Uterine smooth muscle cell (primary cell): ENCODE results near the gene C3orf20. TPM values are rescaled to one million over a fixed set of nuclear protein-coding genes. Genes with fewer than 3 reads are reported as not detected.

Experiments
- total RNA-seq: library from RNA; depleted of rRNA; stranded (reverse); fragments of >200 nt; gene quantifications from 2 replicates; pipeline ENCODE4 v1.2.3, GENCODE V29; 2014

C3orf20 gene
- total RNA-seq, result not detected in 2 replicates

DNA sequence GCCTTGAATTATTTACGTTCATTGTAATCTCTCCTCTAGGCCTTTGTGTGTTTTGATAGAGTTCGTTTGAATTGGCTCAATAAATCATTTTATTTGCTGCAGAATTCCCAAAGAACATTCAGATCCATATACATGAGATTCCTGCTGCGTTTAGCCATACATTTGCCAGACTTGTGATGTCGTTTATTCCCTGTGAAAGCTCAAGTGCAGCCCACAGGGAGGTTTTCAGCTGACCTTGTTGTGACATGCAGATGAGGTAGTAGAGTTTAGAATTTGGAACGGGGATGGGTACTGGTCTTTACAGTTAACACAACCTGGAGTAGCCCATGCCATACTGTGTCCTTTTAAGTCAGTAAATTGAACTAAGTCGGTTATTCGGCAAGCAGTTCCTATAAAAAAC is at the start of gene C3orf20:
Gene C3orf20 (plus strand): TSS at position 301 of the 400 bp plus-strand sequence. CDS start 7,573 bp downstream, outside the sequence.

DNA sequence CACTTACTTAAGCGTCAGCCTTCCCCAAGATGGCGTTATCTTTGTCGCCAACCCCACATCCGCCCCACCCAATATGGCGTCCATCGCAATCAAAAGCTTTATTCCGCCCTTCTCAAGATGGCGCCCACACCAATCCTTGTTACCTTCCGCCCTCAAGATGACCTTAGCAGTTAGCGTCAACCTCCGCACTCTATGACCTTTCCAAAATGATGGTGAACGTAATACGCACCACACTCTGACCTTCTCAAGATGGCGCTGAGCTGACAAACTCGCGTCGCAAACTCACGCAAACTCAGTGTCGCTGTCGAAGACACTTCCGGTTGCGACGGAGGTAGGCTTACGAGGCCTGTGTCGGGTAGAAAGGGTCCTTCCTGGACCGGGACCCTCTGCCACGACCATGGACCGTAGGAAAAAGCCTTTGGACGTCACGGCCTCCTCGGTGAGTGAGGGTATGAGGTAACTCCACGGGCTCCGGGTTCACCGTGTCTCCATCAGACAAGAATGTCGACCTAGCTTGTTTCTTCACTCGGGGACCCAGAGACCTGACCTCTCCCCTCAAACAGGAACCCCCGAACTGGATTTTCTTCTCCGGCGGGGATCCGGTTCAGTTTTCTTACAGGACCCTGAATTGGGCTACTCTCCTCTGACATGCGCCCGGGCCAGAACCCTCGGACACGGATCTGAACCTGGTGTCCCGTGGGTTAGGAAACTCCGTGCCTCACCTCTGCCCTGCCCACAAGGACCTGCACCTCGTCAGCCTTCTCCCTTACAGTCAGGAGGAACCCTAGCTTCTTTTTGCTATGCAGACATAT is 23.3 kb upstream of the C3orf20 start, which contains the start of gene CCDC174:
Gene CCDC174 (plus strand): TSS at position 323 of the 812 bp plus-strand sequence. CDS start 75 bp downstream, at position 398.

DNA sequence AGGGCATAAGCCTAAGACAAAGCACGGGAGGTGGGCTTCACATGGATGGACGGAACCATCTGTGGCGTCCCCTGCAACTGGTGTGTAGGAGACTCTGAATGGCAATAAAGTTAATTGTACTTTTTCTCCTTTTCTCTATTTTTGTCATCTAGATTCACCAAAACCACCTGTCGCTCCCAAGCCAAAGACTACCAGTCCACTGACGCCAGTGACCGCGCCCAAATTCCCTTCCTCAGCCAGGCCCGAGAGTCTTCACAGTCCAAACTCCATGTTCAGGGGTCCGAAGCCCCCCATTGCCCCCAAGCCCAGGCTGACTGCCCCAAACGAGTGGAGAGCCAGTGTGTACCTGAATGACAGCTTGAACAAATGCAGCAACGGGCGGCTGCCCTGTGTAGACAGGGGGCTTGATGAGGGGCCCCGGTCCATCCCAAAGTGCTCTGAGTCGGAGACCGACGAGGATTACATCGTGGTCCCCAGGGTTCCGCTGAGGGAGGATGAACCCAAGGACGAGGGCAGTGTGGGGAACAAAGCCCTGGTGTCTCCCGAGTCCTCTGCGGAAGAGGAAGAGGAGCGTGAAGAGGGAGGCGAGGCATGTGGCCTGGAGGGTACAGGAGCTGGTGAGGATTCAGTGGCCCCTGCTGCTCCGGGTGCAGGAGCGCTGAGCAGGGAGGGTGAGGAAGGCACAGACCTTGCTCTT is 144.0 kb downstream of the C3orf20 start, which contains the start of gene FGD5:
Gene FGD5 (plus strand): TSS at position 159 of the 697 bp plus-strand sequence. CDS start 110 bp downstream, at position 269.

Other genes with a start within 250 kb of the C3orf20 start
- gene GRIP2, start 134.8 kb upstream of the C3orf20 start, total RNA-seq, result 0.22 and 0.37 TPM in 2 replicates
- gene CCDC174, start 23.4 kb upstream of the C3orf20 start, total RNA-seq, result 11.7 and 14.1 TPM in 2 replicates
- 0.11 and 0.37 TPM in 2 replicates for gene FGD5, start 143.8 kb downstream of the C3orf20 start, total RNA-seq